ENCODE measurements around the gene PREP.

Gene PREP

GRCh38 chr6:105391705-105392104 lies 11.2 kb downstream of the PREP start:
- no peak for DNase-seq

- DNase-seq, result no peak
Observed at GRCh38 chr6:105389543-105389942, 13.3 kb downstream of the PREP start.

GRCh38 chr6:105388392-105388791 lies 14.5 kb downstream of the PREP start:
- DNase-seq, result no peak

GRCh38 chr6:105384004-105384403 lies 18.9 kb downstream of the PREP start:
- DNase-seq, result no peak

GRCh38 chr6:105382958-105383357 lies 19.9 kb downstream of the PREP start:
- DNase-seq, result no peak

- DNase-seq, result no peak
Observed at GRCh38 chr6:105382496-105382895, 20.4 kb downstream of the PREP start.

- no peak for DNase-seq
Observed at GRCh38 chr6:105380634-105381033, 22.2 kb downstream of the PREP start.

GRCh38 chr6:105375797-105376196 lies 27.1 kb downstream of the PREP start:
- no peak for DNase-seq

GRCh38 chr6:105374010-105374420 lies 28.9 kb downstream of the PREP start:
- DNase-seq, result no peak

- no peak for DNase-seq
Observed at GRCh38 chr6:105373481-105373880, 29.4 kb downstream of the PREP start.

- DNase-seq, result no peak
Observed at GRCh38 chr6:105372849-105373182, 30.1 kb downstream of the PREP start.

GRCh38 chr6:105372142-105372848 lies 30.6 kb downstream of the PREP start:
- DNase-seq, result no peak

- no peak for DNase-seq
Observed at GRCh38 chr6:105370351-105370750, 32.5 kb downstream of the PREP start.

- no peak for DNase-seq
Observed at GRCh38 chr6:105369145-105369544, 33.7 kb downstream of the PREP start.

GRCh38 chr6:105364243-105364642 lies 38.6 kb downstream of the PREP start:
- no peak for DNase-seq

- DNase-seq, result no peak
Observed at GRCh38 chr6:105363100-105363754, 39.7 kb downstream of the PREP start.

GRCh38 chr6:105359419-105360370 lies 43.2 kb downstream of the PREP start:
- DNase-seq, result no peak

GRCh38 chr6:105357165-105357564 lies 45.7 kb downstream of the PREP start:
- DNase-seq, result no peak

- no peak for DNase-seq
Observed at GRCh38 chr6:105352037-105352617, 50.8 kb downstream of the PREP start.

GRCh38 chr6:105348897-105349296 lies 54.0 kb downstream of the PREP start:
- DNase-seq, result no peak

GRCh38 chr6:105346052-105346451 lies 56.8 kb downstream of the PREP start:
- no peak for DNase-seq

GRCh38 chr6:105345506-105345905 lies 57.4 kb downstream of the PREP start:
- DNase-seq, result no peak

- DNase-seq, result no peak
Observed at GRCh38 chr6:105344881-105345370, 58.0 kb downstream of the PREP start.

Measured in stimulated activated naive CD4-positive, alpha-beta T cell (primary cell).